WTC11 (cell line): ENCODE measurements around the gene NCKAP5L.

Experiments used
- E2F1 ChIP-seq: sonication (generic); formaldehyde crosslinking; IDR thresholded peaks from 2 replicates; pipeline ENCODE4 v1.8.0; 2022; ENCODE audit warnings: mild to moderate bottlenecking, missing genetic modification reagents
- FOXP1 ChIP-seq: sonication (generic); formaldehyde crosslinking; IDR thresholded peaks from 2 replicates; pipeline ENCODE4 v1.8.0; 2022; ENCODE audit warnings: missing genetic modification reagents, mild to moderate bottlenecking, moderate library complexity, borderline replicate concordance
- MAX ChIP-seq: sonication (generic); formaldehyde crosslinking; IDR thresholded peaks from 2 replicates; pipeline ENCODE4 v1.8.0; 2022; ENCODE audit warnings: mild to moderate bottlenecking, missing genetic modification reagents
- NR1H2 ChIP-seq: sonication (generic); formaldehyde crosslinking; IDR thresholded peaks from 2 replicates; pipeline ENCODE4 v1.9.0; 2021; ENCODE audit warnings: mild to moderate bottlenecking, moderate library complexity, missing genetic modification reagents
- ZBTB43 ChIP-seq: sonication (generic); formaldehyde crosslinking; IDR thresholded peaks from 2 replicates; pipeline ENCODE4 v1.8.1; 2023; ENCODE audit warnings: mild to moderate bottlenecking, missing genetic modification reagents
- ZNF121 ChIP-seq: sonication (generic); formaldehyde crosslinking; IDR thresholded peaks from 2 replicates; pipeline ENCODE4 v1.8.0; 2023; ENCODE audit warnings: missing genetic modification reagents
- ZNF138 ChIP-seq: sonication (generic); formaldehyde crosslinking; conservative IDR thresholded peaks from 2 replicates; pipeline ENCODE4 v1.8.1; 2022; ENCODE audit warnings: mild to moderate bottlenecking, moderate library complexity, missing genetic modification reagents
- TF ChIP-seq, protein P1 (sequence below): fragments of 200-600 bp; IDR thresholded peaks from 2 replicates; pipeline ENCODE4 v1.8.0; 2022; ENCODE audit warnings: antibody characterized with exemption
- TF ChIP-seq, protein P2 (sequence below): sonication (generic); formaldehyde crosslinking; IDR thresholded peaks from 2 replicates; pipeline ENCODE4 v1.8.1; 2022; ENCODE audit warnings: missing genetic modification reagents, borderline replicate concordance
- TF ChIP-seq, protein P3 (sequence below): sonication (generic); formaldehyde crosslinking; conservative IDR thresholded peaks from 2 replicates; pipeline ENCODE4 v1.8.1; 2022; ENCODE audit warnings: mild to moderate bottlenecking, missing genetic modification reagents
- TF ChIP-seq, protein P4 (sequence below): sonication (generic); formaldehyde crosslinking; IDR thresholded peaks from 2 replicates; pipeline ENCODE4 v1.8.1; 2022; ENCODE audit warnings: low read depth, missing genetic modification reagents, borderline replicate concordance

DNA sequence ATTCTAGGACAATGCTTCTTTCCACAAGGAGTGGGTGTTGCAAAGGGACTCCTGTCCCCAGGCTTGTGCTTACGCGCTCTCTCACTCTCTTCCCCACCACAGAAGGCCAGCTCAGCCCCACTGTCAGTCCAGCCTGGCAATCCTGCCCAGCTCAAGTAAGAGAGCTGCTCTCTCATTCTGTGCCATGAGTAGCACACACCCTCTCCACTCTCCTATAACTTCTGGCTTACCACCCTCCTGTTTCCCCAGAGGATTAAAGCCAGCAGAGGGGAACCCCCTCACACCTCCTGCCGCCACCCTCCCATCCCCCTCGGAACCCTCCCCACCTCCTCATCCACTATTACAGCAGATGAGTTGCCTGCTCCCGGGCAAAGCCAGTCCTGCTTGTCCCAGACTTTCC, 17.1 kb downstream of the NCKAP5L start:
- TF ChIP-seq, protein P1, sequence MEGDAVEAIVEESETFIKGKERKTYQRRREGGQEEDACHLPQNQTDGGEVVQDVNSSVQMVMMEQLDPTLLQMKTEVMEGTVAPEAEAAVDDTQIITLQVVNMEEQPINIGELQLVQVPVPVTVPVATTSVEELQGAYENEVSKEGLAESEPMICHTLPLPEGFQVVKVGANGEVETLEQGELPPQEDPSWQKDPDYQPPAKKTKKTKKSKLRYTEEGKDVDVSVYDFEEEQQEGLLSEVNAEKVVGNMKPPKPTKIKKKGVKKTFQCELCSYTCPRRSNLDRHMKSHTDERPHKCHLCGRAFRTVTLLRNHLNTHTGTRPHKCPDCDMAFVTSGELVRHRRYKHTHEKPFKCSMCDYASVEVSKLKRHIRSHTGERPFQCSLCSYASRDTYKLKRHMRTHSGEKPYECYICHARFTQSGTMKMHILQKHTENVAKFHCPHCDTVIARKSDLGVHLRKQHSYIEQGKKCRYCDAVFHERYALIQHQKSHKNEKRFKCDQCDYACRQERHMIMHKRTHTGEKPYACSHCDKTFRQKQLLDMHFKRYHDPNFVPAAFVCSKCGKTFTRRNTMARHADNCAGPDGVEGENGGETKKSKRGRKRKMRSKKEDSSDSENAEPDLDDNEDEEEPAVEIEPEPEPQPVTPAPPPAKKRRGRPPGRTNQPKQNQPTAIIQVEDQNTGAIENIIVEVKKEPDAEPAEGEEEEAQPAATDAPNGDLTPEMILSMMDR, result no peak
- TF ChIP-seq ZNF138 (CRISPR knock-in tag) (no peak), ZNF121 (CRISPR knock-in tag) (0 out of 2 replicates have a peak, but pooled peaks have one; percentile 28), MAX (CRISPR knock-in tag) (no peak), E2F1 (CRISPR knock-in tag) (no peak), NR1H2 (CRISPR knock-in tag) (no peak), FOXP1 (CRISPR knock-in tag) (no peak), ZBTB43 (CRISPR knock-in tag) (no peak)
- TF ChIP-seq, protein P2, sequence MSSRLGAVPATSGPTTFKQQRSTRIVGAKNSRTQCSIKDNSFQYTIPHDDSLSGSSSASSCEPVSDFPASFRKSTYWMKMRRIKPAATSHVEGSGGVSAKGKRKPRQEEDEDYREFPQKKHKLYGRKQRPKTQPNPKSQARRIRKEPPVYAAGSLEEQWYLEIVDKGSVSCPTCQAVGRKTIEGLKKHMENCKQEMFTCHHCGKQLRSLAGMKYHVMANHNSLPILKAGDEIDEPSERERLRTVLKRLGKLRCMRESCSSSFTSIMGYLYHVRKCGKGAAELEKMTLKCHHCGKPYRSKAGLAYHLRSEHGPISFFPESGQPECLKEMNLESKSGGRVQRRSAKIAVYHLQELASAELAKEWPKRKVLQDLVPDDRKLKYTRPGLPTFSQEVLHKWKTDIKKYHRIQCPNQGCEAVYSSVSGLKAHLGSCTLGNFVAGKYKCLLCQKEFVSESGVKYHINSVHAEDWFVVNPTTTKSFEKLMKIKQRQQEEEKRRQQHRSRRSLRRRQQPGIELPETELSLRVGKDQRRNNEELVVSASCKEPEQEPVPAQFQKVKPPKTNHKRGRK (CRISPR knock-in tag), result no peak
- TF ChIP-seq, protein P3, sequence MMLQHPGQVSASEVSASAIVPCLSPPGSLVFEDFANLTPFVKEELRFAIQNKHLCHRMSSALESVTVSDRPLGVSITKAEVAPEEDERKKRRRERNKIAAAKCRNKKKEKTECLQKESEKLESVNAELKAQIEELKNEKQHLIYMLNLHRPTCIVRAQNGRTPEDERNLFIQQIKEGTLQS (CRISPR knock-in tag), result no peak
- TF ChIP-seq, protein P4, sequence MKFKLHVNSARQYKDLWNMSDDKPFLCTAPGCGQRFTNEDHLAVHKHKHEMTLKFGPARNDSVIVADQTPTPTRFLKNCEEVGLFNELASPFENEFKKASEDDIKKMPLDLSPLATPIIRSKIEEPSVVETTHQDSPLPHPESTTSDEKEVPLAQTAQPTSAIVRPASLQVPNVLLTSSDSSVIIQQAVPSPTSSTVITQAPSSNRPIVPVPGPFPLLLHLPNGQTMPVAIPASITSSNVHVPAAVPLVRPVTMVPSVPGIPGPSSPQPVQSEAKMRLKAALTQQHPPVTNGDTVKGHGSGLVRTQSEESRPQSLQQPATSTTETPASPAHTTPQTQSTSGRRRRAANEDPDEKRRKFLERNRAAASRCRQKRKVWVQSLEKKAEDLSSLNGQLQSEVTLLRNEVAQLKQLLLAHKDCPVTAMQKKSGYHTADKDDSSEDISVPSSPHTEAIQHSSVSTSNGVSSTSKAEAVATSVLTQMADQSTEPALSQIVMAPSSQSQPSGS (CRISPR knock-in tag), result no peak
